Measurements from ENCODE around the gene ERG.

The ERG gene

GRCh38 chr21:38430401-38430984, 67.8 kb downstream of the ERG start:
- DNase-seq = no peak

- DNase-seq = no peak
Measured at GRCh38 chr21:38429011-38429410, 69.3 kb downstream of the ERG start.

GRCh38 chr21:38428211-38428610, 70.1 kb downstream of the ERG start:
- no peak for DNase-seq

- no peak for DNase-seq
Measured at GRCh38 chr21:38424305-38425019, 73.8 kb downstream of the ERG start.

- no peak for DNase-seq
Measured at GRCh38 chr21:38422082-38422481, 76.2 kb downstream of the ERG start.

- no peak for DNase-seq
Measured at GRCh38 chr21:38420140-38420539, 78.1 kb downstream of the ERG start.

- DNase-seq = no peak
Measured at GRCh38 chr21:38417726-38418125, 80.6 kb downstream of the ERG start.

- no peak for DNase-seq
Measured at GRCh38 chr21:38416791-38417190, 81.5 kb downstream of the ERG start.

GRCh38 chr21:38413958-38414548, 84.2 kb downstream of the ERG start:
- DNase-seq = no peak

GRCh38 chr21:38410466-38410865, 87.8 kb downstream of the ERG start:
- DNase-seq = no peak

- no peak for DNase-seq
Measured at GRCh38 chr21:38409907-38410306, 88.4 kb downstream of the ERG start.

- no peak for DNase-seq
Measured at GRCh38 chr21:38404177-38404576, 94.1 kb downstream of the ERG start.

- DNase-seq = no peak
Measured at GRCh38 chr21:38402795-38403194, 95.5 kb downstream of the ERG start.

GRCh38 chr21:38402291-38402690, 96.0 kb downstream of the ERG start:
- DNase-seq = no peak

GRCh38 chr21:38401191-38401926, 96.9 kb downstream of the ERG start:
- no peak for DNase-seq

GRCh38 chr21:38400195-38400919, 97.9 kb downstream of the ERG start:
- DNase-seq = no peak

GRCh38 chr21:38399103-38399502, 99.2 kb downstream of the ERG start:
- DNase-seq = no peak

GRCh38 chr21:38396325-38396724, 102.0 kb downstream of the ERG start:
- no peak for DNase-seq

- no peak for DNase-seq
Measured at GRCh38 chr21:38395581-38395980, 102.7 kb downstream of the ERG start.

- DNase-seq = no peak
Measured at GRCh38 chr21:38392661-38393060, 105.6 kb downstream of the ERG start.

GRCh38 chr21:38389896-38390295, 108.4 kb downstream of the ERG start:
- no peak for DNase-seq

GRCh38 chr21:38389354-38389676, 109.0 kb downstream of the ERG start:
- no peak for DNase-seq

- no peak for DNase-seq
Measured at GRCh38 chr21:38388647-38389353, 109.5 kb downstream of the ERG start.
